Stimulated activated naive B cell treated with anti-CD40 and anti-IgM and Interleukin-4, amounts not matched to agents 10 μg/mL and 1 μg/mL and 100 μg/mL, for 72 hours (primary cell): ENCODE results near the gene NOX4.

Experiments
- ATAC-seq, 2 donors: fragments of 150-1000 bp; cut with Tn5 transposase; replicated peaks; 2 replicates each; pipeline ENCODE4 v1.10.0; 2021; ENCODE audit warnings: moderate library complexity in 1 of 2
- DNase-seq: peaks from one replicate; pipeline ENCODE4 v3.0.0; 2021
- H3K27ac Mint-ChIP-seq: one replicate; pipeline ENCODE4 v1.8.0; 2022; ENCODE audit warnings: mild to moderate bottlenecking, mixed read lengths
- H3K27me3 Mint-ChIP-seq, 2 donors: one replicate each; pipeline ENCODE4 v1.8.0; 2022; ENCODE audit warnings: mixed read lengths in 2 of 2
- H3K36me3 Mint-ChIP-seq, 2 donors: one replicate each; pipeline ENCODE4 v1.8.0; 2022; ENCODE audit warnings: mixed read lengths in 2 of 2, mild to moderate bottlenecking in 1 of 2
- H3K4me1 Mint-ChIP-seq, 2 donors: one replicate each; pipeline ENCODE4 v1.8.0; 2022; ENCODE audit warnings: mixed read lengths in 2 of 2, mild to moderate bottlenecking in 1 of 2
- H3K4me3 Mint-ChIP-seq, 2 donors: one replicate each; pipeline ENCODE4 v1.8.0; 2022; ENCODE audit warnings: mild to moderate bottlenecking in 2 of 2, mixed read lengths in 2 of 2, moderate library complexity in 1 of 2
- H3K9me3 Mint-ChIP-seq, 2 donors: one replicate each; pipeline ENCODE4 v1.8.0; 2022; ENCODE audit warnings: mixed read lengths in 2 of 2, mild to moderate bottlenecking in 1 of 2

Gene NOX4

GRCh38 chr11:89490981-89491690, at the start of gene NOX4:
NOX4 (minus strand) TSS chr11:89491375; CDS start chr11:89491246, 129 bp downstream.
- DNase-seq, result no peak
- no peaks in the 10 kb centered on the region for H3K4me1 Mint-ChIP-seq
- H3K27ac Mint-ChIP-seq, result no peak within 1 kb of the TSS
- H3K36me3 Mint-ChIP-seq, result no peaks in the 10 kb centered on the region
- H3K4me3 Mint-ChIP-seq, result no peak within 1 kb of the TSS
- H3K27me3 Mint-ChIP-seq, result peaks cover 13 to 21% of the 10 kb centered on the region in 2 donors
- H3K9me3 Mint-ChIP-seq, result no peaks in the 10 kb centered on the region
- no peak for ATAC-seq

- Mint-ChIP-seq H3K27ac (no peak overlapping the region), H3K4me1 (no peaks in the 10 kb centered on the region), H3K9me3 (peaks cover 4 to 12% of the 10 kb centered on the region in 2 donors), H3K4me3 (no peak overlapping the region), H3K36me3 (no peaks in the 10 kb centered on the region), H3K27me3 (no peaks in the 10 kb centered on the region)
- DNase-seq (no peak), ATAC-seq (no peak)
Measured at GRCh38 chr11:89540826-89541225, 49.7 kb upstream of the NOX4 start.

- Mint-ChIP-seq H3K4me1 (no peaks in the 10 kb centered on the region), H3K36me3 (no peaks in the 10 kb centered on the region), H3K9me3 (peaks cover 4 to 12% of the 10 kb centered on the region in 2 donors), H3K27me3 (no peaks in the 10 kb centered on the region), H3K4me3 (no peak overlapping the region), H3K27ac (no peak overlapping the region)
- DNase-seq (no peak), ATAC-seq (no peak)
Measured at GRCh38 chr11:89537936-89538335, 46.8 kb upstream of the NOX4 start.

GRCh38 chr11:89536926-89537325, 45.8 kb upstream of the NOX4 start:
- H3K27me3 Mint-ChIP-seq, result no peaks in the 10 kb centered on the region

GRCh38 chr11:89535221-89535620, 44.0 kb upstream of the NOX4 start:
- Mint-ChIP-seq H3K36me3 (no peaks in the 10 kb centered on the region), H3K9me3 (peaks cover 4 to 14% of the 10 kb centered on the region in 2 donors), H3K27ac (no peak overlapping the region), H3K4me3 (no peak overlapping the region), H3K27me3 (no peaks in the 10 kb centered on the region), H3K4me1 (no peaks in the 10 kb centered on the region)
- DNase-seq, result no peak
- no peak for ATAC-seq

More at GRCh38 chr11:89536926-89537325, 45.8 kb upstream of the NOX4 start:
- Mint-ChIP-seq H3K36me3 (no peaks in the 10 kb centered on the region), H3K4me3 (no peak overlapping the region), H3K4me1 (no peaks in the 10 kb centered on the region), H3K9me3 (peaks cover 4 to 14% of the 10 kb centered on the region in 2 donors), H3K27ac (no peak overlapping the region)
- DNase-seq, result no peak
- ATAC-seq, result no peak

GRCh38 chr11:89529626-89530380, 38.6 kb upstream of the NOX4 start:
- H3K4me3 Mint-ChIP-seq, result no peak overlapping the region
- peaks cover 0 to 3% of the 10 kb centered on the region in 2 donors for H3K9me3 Mint-ChIP-seq
- H3K4me1 Mint-ChIP-seq, result no peaks in the 10 kb centered on the region
- no peak overlapping the region for H3K27ac Mint-ChIP-seq
- no peaks in the 10 kb centered on the region for H3K27me3 Mint-ChIP-seq
- H3K36me3 Mint-ChIP-seq, result no peaks in the 10 kb centered on the region
- DNase-seq, result no peak
- ATAC-seq, result no peak

GRCh38 chr11:89521792-89522191, 30.6 kb upstream of the NOX4 start:
- DNase-seq (no peak), ATAC-seq (no peak)
- no peaks in the 10 kb centered on the region for H3K36me3 Mint-ChIP-seq
- no peaks in the 10 kb centered on the region for H3K4me1 Mint-ChIP-seq
- no peaks in the 10 kb centered on the region for H3K27me3 Mint-ChIP-seq
- no peak overlapping the region for H3K4me3 Mint-ChIP-seq
- H3K27ac Mint-ChIP-seq, result no peak overlapping the region
- peaks cover 0 to 2% of the 10 kb centered on the region in 2 donors for H3K9me3 Mint-ChIP-seq

- ATAC-seq, result no peak
- H3K27ac Mint-ChIP-seq, result no peak overlapping the region
- no peaks in the 10 kb centered on the region for H3K36me3 Mint-ChIP-seq
- peaks cover 0 to 2% of the 10 kb centered on the region in 2 donors for H3K9me3 Mint-ChIP-seq
- no peak overlapping the region for H3K4me3 Mint-ChIP-seq
- no peaks in the 10 kb centered on the region for H3K4me1 Mint-ChIP-seq
- H3K27me3 Mint-ChIP-seq, result no peaks in the 10 kb centered on the region
- no peak for DNase-seq
Measured at GRCh38 chr11:89521294-89521693, 30.1 kb upstream of the NOX4 start.

- Mint-ChIP-seq H3K4me1 (no peaks in the 10 kb centered on the region), H3K36me3 (no peaks in the 10 kb centered on the region), H3K27me3 (no peaks in the 10 kb centered on the region), H3K4me3 (no peak overlapping the region), H3K27ac (no peak overlapping the region), H3K9me3 (peaks cover 0 to under 1% of the 10 kb centered on the region in 2 donors)
- DNase-seq (no peak), ATAC-seq (no peak)
Measured at GRCh38 chr11:89516496-89516895, 25.3 kb upstream of the NOX4 start.

GRCh38 chr11:89508544-89508943, 17.4 kb upstream of the NOX4 start:
- Mint-ChIP-seq H3K36me3 (no peaks in the 10 kb centered on the region), H3K4me1 (no peaks in the 10 kb centered on the region), H3K27ac (no peak overlapping the region), H3K9me3 (peaks cover 0 to 1% of the 10 kb centered on the region in 2 donors), H3K4me3 (no peak overlapping the region), H3K27me3 (no peaks in the 10 kb centered on the region)
- ATAC-seq (no peak), DNase-seq (no peak)

GRCh38 chr11:89504270-89504669, 13.1 kb upstream of the NOX4 start:
- Mint-ChIP-seq H3K4me3 (no peak overlapping the region), H3K36me3 (no peaks in the 10 kb centered on the region), H3K27ac (no peak overlapping the region), H3K9me3 (no peaks in the 10 kb centered on the region), H3K4me1 (no peaks in the 10 kb centered on the region), H3K27me3 (no peaks in the 10 kb centered on the region)
- DNase-seq, result no peak
- no peak for ATAC-seq

- ATAC-seq, result no peak
- no peak for DNase-seq
- Mint-ChIP-seq H3K27me3 (no peaks in the 10 kb centered on the region), H3K4me3 (no peak overlapping the region), H3K36me3 (no peaks in the 10 kb centered on the region), H3K4me1 (no peaks in the 10 kb centered on the region), H3K27ac (no peak overlapping the region), H3K9me3 (no peaks in the 10 kb centered on the region)
Measured at GRCh38 chr11:89503422-89503821, 12.2 kb upstream of the NOX4 start.

GRCh38 chr11:89502301-89502700, 11.1 kb upstream of the NOX4 start:
- Mint-ChIP-seq H3K9me3 (no peaks in the 10 kb centered on the region), H3K27ac (no peak overlapping the region), H3K27me3 (no peaks in the 10 kb centered on the region), H3K4me3 (no peak overlapping the region), H3K4me1 (no peaks in the 10 kb centered on the region), H3K36me3 (no peaks in the 10 kb centered on the region)
- DNase-seq, result no peak
- ATAC-seq, result no peak

- no peaks in the 10 kb centered on the region for H3K4me1 Mint-ChIP-seq
- H3K4me3 Mint-ChIP-seq, result no peak overlapping the region
Measured at GRCh38 chr11:89500336-89500735, 9.2 kb upstream of the NOX4 start.

GRCh38 chr11:89498845-89499448, 7.8 kb upstream of the NOX4 start:
- H3K9me3 Mint-ChIP-seq, result no peaks in the 10 kb centered on the region
- H3K4me1 Mint-ChIP-seq, result no peaks in the 10 kb centered on the region
- H3K27ac Mint-ChIP-seq, result no peak overlapping the region
- no peaks in the 10 kb centered on the region for H3K36me3 Mint-ChIP-seq
- DNase-seq (no peak), ATAC-seq (no peak)
- H3K4me3 Mint-ChIP-seq, result no peak overlapping the region
- no peaks in the 10 kb centered on the region for H3K27me3 Mint-ChIP-seq

More at GRCh38 chr11:89500336-89500735, 9.2 kb upstream of the NOX4 start:
- no peaks in the 10 kb centered on the region for H3K36me3 Mint-ChIP-seq
- no peak for ATAC-seq
- no peak overlapping the region for H3K27ac Mint-ChIP-seq
- H3K9me3 Mint-ChIP-seq, result no peaks in the 10 kb centered on the region
- no peaks in the 10 kb centered on the region for H3K27me3 Mint-ChIP-seq
- no peak for DNase-seq
